Endothelial cell of umbilical vein (primary cell): ENCODE measurements around the gene ZNF213.

Experiments
- CTCF ChIP-seq, 2 donors: IDR thresholded peaks; 1 replicate in 1 of 2; 2 replicates in 1 of 2; pipeline ENCODE4 v1.5.1; 2011; ENCODE audit warnings: low read length in 2 of 2, mild to moderate bottlenecking in 2 of 2, moderate library complexity in 2 of 2, control low read depth in 1 of 2, inconsistent platforms in 1 of 2, low read depth in 1 of 2; ENCODE audit not compliant: insufficient read depth in 1 of 2; ENCODE audit errors: extremely low read depth in 1 of 2
- EZH2 ChIP-seq: IDR thresholded peaks from 2 replicates; pipeline ENCODE4 v1.6.1; 2012; ENCODE audit warnings: borderline replicate concordance, low read depth, mild to moderate bottlenecking, moderate library complexity, low read length, inconsistent platforms; ENCODE audit not compliant: severe bottlenecking
- GATA2 ChIP-seq: IDR thresholded peaks from 2 replicates; pipeline ENCODE4 v1.7.0; 2011; ENCODE audit warnings: low read depth, mild to moderate bottlenecking, moderate library complexity, mixed read lengths, low read length; ENCODE audit not compliant: insufficient read length, insufficient read depth
- JUN ChIP-seq: IDR thresholded peaks from 2 replicates; pipeline ENCODE4 v1.6.1; 2011; ENCODE audit warnings: borderline replicate concordance, low read depth; ENCODE audit not compliant: insufficient read length, insufficient read depth
- MAX ChIP-seq: IDR thresholded peaks from 2 replicates; pipeline ENCODE4 v1.6.1; 2011; ENCODE audit not compliant: insufficient read depth, insufficient read length
- MYC ChIP-seq: IDR thresholded peaks from one replicate; pipeline ENCODE4 v1.6.1; 2011; ENCODE audit warnings: mild to moderate bottlenecking, low read depth, low read length
- POLR2A ChIP-seq: IDR thresholded peaks from 2 replicates; pipeline ENCODE4 v1.6.1; 2012; ENCODE audit warnings: low read depth, mild to moderate bottlenecking, control low read depth, low read length
- POLR2AphosphoS5 ChIP-seq: IDR thresholded peaks from 2 replicates; pipeline ENCODE4 v1.6.1; 2012; ENCODE audit warnings: low read depth, mild to moderate bottlenecking, control low read depth, low read length, moderate library complexity; ENCODE audit not compliant: insufficient read depth

- TF ChIP-seq CTCF (IDR thresholded peaks at IDR 0.05; ENCODE audit: extremely low read depth in 1 of 2, insufficient read depth in 1 of 2, low read depth in 1 of 2, low read length in 2 of 2) = peak; percentile 43 to 46
- no peak for TF ChIP-seq EZH2
- no peak for TF ChIP-seq POLR2A
- no peak for TF ChIP-seq POLR2AphosphoS5
- TF ChIP-seq MAX = peak; percentile 14
- no peak for TF ChIP-seq MYC
- no peak for TF ChIP-seq GATA2
- no peak for TF ChIP-seq JUN
Measured at GRCh38 chr16:3152277-3152990, 17.6 kb downstream of the ZNF213 start.
